Kidney epithelial cell (primary cell): ENCODE data around the gene RGS2. TPM values are rescaled to one million over a fixed set of nuclear protein-coding genes. Genes with fewer than 3 reads are reported as not detected.

Source experiments
- DNase-seq: peaks from one replicate; pipeline ENCODE4 v3.0.0-alpha.2; 2010; ENCODE audit warnings: low read depth
- H3K27me3 ChIP-seq: 2 replicates; pipeline ENCODE4 v1.6.0; 2011; ENCODE audit warnings: low read length; ENCODE audit not compliant: control insufficient read depth, insufficient read depth
- H3K36me3 ChIP-seq: 2 replicates; pipeline ENCODE4 v1.5.1; 2011; ENCODE audit warnings: low read length; ENCODE audit not compliant: control insufficient read depth, insufficient read depth
- H3K4me3 ChIP-seq: 2 replicates; pipeline ENCODE4 v1.5.1; 2011; ENCODE audit warnings: low read depth, mild to moderate bottlenecking, control low read depth, low read length
- total RNA-seq: library from RNA; depleted of rRNA; stranded (reverse); fragments of >200 nt; gene quantifications from 2 replicates; pipeline ENCODE4 v1.2.3, GENCODE V29; 2015
- TF ChIP-seq, protein P1 (sequence below): IDR thresholded peaks from 2 replicates; pipeline ENCODE4 v1.5.1; 2011; ENCODE audit warnings: mild to moderate bottlenecking, moderate library complexity, low read length, control low read depth, inconsistent platforms; ENCODE audit not compliant: insufficient read depth, poor library complexity, severe bottlenecking

Gene RGS2
- total RNA-seq, 1 donor from 2014 or later, result 1.9 TPM

DNA sequence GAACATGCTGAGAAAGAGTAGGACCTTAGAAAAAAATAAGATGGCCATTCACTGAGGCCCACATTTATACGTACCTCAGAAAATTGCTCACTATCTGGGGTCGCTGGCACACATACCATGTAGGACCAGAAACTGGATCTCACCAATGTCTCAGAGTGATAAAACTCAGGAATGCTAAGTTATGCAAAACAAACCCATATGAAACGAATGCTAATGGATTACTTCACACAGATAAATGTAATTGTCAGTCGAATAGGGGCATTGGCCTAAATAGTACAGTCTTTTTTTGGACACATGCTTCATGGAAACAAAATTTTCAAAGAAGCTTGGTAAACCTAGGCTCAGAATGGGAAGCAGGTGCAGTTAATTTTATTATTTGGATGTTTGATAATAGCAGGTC lies 32.6 kb upstream of the RGS2 start:
- Histone ChIP-seq H3K36me3 (no peaks in the 10 kb centered on the region), H3K4me3 (no peak overlapping the region), H3K27me3 (no peaks in the 10 kb centered on the region)
- DNase-seq, result no peak
- TF ChIP-seq, protein P1, sequence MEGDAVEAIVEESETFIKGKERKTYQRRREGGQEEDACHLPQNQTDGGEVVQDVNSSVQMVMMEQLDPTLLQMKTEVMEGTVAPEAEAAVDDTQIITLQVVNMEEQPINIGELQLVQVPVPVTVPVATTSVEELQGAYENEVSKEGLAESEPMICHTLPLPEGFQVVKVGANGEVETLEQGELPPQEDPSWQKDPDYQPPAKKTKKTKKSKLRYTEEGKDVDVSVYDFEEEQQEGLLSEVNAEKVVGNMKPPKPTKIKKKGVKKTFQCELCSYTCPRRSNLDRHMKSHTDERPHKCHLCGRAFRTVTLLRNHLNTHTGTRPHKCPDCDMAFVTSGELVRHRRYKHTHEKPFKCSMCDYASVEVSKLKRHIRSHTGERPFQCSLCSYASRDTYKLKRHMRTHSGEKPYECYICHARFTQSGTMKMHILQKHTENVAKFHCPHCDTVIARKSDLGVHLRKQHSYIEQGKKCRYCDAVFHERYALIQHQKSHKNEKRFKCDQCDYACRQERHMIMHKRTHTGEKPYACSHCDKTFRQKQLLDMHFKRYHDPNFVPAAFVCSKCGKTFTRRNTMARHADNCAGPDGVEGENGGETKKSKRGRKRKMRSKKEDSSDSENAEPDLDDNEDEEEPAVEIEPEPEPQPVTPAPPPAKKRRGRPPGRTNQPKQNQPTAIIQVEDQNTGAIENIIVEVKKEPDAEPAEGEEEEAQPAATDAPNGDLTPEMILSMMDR, result no peak

DNA sequence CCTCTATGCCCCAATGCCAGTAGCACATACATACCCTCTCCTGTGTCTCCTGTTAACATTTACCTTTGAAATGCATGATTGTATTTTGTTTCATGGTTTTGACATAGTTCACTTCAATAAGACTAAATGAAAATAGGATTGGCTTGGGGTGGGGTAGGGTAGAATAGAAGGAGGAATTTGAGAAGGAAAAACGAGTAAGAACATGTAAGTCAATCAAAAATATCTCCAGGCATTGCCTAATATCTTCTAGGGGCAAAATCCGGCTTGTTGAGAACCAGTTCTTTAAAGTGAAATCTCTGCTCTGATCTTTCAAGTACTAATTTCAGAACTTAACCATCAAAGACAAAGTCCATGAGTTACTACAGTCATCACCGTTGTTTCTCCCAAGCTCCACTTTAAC lies 31.8 kb upstream of the RGS2 start:
- DNase-seq, result no peak
- Histone ChIP-seq H3K27me3 (no peaks in the 10 kb centered on the region), H3K36me3 (no peaks in the 10 kb centered on the region), H3K4me3 (no peak overlapping the region)
- TF ChIP-seq, protein P1, result no peak

DNA sequence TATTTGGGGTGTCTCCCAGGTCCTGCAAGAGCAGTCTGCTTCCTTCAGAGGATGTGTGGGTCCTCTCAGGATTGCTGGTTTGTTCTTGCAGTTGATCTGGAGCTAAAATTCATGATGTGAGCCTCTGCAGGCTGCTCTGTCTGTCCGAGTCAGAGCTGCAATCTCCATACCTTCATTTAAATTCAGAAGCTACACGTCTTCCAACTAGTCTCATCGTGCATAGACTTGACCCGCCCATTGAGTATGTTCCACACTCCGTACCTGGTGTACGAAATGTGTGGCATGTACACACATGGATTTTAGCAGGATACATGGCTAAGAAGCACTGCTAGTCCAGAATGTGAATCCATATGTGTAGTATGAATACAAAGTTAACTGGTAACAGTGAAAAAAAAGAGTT lies 25.0 kb upstream of the RGS2 start:
- TF ChIP-seq, protein P1, result no peak
- H3K4me3 ChIP-seq, result no peak overlapping the region
- no peak for DNase-seq
- H3K36me3 ChIP-seq, result no peaks in the 10 kb centered on the region
- no peaks in the 10 kb centered on the region for H3K27me3 ChIP-seq

DNA sequence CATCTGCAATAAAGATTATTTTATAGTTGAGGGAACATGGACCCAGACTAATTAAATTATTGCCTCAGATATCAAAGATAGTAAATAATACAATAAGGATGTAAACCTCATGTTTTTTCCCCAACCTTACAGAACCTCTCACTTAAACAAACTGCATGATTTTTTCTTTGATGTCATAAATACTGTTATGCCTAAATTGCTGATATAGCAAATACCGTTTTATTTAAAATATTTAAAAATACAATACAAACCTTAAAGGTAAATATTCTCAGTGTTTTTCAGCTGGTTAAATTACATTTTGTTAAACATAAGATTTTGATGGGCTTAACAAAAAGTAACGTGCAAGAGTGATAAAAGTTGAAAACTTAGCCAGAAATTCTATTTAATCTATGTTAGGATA lies 24.4 kb upstream of the RGS2 start:
- DNase-seq, result no peak
- TF ChIP-seq, protein P1, result no peak
- Histone ChIP-seq H3K27me3 (no peaks in the 10 kb centered on the region), H3K4me3 (no peak overlapping the region), H3K36me3 (no peaks in the 10 kb centered on the region)

DNA sequence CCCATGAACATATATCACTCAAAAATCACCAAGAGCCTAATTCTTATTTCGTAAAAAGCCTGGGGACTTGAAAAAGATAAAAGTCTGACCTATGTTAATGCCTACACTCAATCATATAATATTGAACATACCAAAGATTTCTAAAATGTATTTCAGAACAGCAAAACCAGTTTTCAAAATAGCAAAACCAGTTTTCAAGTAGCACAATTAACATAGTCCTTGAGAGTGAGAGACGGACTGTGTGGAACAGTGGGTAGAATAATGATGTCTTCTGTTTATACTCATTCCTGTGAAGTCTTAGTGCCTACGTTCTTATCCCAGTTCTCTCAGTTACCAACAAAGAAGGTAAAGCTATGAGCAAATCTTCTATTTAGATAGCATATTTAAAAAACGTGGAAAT lies 22.3 kb upstream of the RGS2 start:
- H3K27me3 ChIP-seq, result no peaks in the 10 kb centered on the region
- H3K4me3 ChIP-seq, result no peak overlapping the region
- TF ChIP-seq, protein P1, result no peak
- H3K36me3 ChIP-seq, result no peaks in the 10 kb centered on the region
- no peak for DNase-seq

DNA sequence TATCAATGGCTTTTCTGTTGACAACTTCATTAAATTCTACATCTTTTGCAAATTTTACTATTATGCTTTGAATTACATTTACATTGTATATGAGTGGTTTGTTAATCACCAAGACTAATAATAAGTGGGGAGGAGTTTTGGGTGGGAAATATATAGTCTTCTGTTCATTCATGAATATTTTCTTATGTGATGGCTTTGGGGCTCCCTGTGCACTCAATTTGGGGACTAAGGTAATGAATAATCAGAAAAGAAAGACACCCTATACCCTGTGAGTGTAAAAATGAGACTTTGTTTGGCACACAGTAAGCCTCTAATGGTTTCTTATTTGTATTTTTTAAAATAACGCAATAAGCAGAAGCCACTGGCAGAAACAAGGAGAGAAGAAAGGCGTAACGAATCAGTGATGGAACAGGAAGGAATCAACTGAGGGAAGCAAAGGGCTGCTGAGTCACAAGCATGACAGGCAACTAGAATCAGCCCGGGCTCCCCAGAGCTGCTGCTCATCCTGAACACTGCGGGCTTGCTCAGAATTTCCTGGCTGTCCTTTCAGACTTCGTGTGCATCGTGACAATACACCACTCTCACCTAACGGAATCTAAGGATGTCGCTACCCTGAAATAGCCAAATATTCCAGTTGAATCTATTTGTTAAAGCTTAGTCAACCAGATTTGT lies 20.8 kb upstream of the RGS2 start:
- TF ChIP-seq, protein P1, result no peak
- Histone ChIP-seq H3K27me3 (no peaks in the 10 kb centered on the region), H3K36me3 (no peaks in the 10 kb centered on the region), H3K4me3 (no peak overlapping the region)
- DNase-seq, result peak; percentile 26
